CD4-positive, alpha-beta T cell treated with Interleukin-4 for 4 hours (primary cell): ENCODE measurements around the gene TMTC2.
"Not testable (repeated sequence)": the region's sequence is repeated elsewhere in the genome, so short reads cannot be mapped to it uniquely, and the experiment has no call there.

ENCODE experiments used
- DNase-seq: peaks from one replicate; pipeline ENCODE4 v3.0.0-alpha.2; 2020

The TMTC2 gene

DNA sequence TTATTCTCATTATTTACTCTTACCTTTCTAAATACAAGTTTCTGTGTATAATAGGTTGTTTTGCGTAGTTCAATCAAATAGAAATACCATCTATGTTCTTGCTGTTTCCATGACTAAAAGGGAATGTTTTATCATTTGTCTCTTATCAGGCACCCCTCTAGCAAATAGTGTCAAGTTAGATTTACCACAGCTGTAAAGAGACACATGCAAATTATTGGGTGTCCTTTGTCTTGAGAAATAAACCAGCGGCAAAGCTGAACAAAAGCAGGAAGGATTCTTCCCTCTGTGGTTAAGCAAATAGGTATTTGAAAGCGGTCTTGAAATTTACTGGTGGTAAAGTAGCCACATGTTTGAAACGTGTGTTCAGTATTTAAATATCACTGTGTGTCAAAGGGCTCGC, 405.9 kb downstream of the TMTC2 start:
- no peak for DNase-seq

DNA sequence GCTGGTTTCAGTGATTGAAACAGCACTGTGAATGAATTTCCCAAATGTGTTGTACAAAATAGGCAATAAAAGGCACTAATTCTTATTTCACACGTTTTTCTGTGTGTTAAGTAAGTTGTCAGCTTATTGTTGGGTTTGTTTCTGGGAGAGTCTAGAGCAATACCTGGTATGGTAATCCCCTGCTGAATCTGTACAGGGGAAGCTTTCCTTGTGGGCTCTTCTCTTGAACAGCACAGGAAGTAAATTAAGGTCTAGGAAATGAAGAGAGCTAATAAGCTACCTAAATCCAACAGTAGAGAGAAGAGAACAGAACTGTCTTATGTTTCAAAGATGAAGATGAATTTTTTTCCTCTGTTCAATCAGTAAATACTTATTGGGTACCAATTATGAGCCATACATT, 406.7 kb downstream of the TMTC2 start:
- DNase-seq = no peak

DNA sequence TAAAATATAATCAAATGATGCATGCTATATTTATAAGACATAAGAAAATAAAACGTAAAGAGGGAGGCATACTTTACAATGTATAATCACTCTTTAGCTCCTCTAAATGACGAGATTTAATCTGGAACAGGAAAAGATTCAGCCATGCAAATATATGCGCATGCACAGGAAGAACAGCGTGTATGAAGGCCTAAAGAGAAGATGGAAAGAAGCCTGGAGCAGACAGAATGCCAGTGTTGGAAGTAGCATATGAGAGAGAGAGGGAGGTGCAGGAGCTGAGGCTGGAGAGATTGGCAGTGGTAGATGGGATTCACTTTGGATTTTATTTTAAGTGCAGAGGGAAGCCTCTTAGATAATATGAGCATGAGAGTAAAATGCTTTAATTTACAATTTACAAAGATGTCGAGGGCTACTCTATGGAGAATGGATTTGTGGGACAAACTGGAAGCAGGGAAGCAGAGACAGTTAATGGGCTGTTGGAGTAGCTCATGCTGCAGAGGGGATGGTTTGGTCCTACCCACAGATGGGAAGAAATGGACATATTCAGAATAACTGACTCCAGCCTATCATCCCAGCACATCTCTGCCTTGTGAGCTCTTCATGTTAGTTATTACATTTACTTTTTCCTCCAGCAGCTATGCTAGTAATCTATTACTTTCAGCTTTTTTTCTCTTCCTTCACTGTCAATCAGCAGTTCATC, 411.1 kb downstream of the TMTC2 start:
- DNase-seq = no peak

DNA sequence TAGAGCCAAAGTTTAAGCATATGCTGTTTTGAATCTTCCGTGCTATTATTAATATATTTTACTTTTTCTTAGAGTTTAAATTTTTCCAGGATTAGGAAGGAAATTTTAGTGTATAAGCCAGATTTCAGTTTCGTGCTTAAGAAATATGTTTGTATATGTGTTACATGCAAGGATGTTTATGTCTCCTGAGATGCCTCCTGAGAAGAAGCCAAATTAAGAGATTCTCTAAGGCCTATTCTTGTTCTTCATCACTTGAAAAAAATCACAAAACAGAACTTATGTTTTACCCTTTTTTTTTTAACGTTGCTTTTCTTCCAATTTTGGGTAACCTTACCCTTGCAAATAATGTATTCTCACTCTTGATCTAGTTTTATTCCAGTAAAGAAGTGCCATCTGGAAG, 412.7 kb downstream of the TMTC2 start:
- no peak for DNase-seq

DNA sequence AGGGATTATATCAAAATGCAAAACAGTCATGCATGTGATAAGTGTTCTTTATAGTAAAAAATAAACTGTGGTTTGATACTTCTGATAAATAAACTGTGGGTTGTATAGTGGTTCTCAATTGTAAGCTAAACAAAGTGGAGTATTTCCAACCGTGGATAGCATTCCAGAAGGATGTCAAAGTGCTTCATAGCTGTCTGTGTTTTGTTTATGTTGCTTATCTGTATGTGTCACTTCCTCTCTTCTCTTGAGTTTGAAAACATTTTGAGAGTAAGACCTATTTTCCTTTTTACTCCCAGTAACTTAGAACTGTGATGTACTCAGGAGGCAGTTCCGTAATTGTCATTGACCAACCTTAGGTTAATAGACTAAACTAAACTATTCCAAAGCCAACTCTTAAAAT, 415.8 kb downstream of the TMTC2 start:
- DNase-seq = no peak

DNA sequence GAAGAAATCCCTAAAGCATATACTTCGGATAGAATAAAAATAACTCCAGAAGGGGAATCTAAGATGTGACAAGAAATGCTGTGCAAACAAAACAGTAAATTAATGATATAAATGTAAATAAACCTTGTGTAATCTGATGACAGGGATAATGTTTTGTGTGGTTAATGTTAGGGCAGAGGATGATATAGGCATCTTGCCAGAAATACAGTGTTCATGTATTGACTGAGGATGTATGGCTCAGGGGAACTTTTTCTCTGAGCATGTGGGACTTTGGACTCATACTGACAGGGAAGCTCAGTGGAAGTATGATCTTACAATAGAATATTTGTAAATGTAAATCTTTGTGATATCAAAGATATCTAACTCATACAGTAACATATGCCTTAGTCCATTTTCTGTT, 420.2 kb downstream of the TMTC2 start:
- no peak for DNase-seq

DNA sequence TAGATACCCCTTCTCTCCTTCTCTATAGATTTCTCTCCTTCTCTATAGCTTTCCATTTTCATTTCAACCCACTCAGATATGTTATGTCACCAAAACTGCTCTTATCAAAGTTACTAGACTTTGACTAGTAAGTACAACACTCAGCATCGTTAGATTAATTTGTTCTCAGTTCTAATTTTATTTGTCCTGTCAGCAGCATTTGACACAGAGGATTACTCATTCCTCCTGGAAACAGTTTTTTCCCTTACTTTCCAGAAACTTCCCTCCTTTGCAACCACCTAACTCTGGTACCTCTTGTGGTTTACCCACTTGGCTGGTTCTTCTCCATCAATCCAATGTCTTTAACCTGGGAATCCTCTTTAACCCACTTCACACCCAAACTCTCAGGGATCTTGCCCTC, 423.7 kb downstream of the TMTC2 start:
- DNase-seq = no peak

DNA sequence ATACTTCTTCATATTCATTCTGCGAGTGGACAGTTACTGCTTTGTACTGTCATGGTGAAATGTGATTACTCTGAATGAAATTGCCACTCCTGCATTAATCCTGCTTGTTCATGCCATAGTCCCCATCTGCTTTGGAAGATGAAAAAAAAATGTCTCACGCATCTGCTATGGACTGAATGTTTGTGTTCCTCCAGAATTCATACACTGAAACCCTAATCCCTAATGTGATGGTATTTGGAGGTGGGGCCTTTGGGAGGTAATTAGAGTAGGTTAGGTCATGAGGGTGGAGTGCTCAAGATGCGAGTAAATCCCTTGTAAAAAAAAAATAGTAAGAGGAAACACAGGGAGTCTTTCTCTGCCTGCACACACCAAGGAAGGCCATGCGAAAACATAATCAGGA, 427.2 kb downstream of the TMTC2 start:
- no peak for DNase-seq

DNA sequence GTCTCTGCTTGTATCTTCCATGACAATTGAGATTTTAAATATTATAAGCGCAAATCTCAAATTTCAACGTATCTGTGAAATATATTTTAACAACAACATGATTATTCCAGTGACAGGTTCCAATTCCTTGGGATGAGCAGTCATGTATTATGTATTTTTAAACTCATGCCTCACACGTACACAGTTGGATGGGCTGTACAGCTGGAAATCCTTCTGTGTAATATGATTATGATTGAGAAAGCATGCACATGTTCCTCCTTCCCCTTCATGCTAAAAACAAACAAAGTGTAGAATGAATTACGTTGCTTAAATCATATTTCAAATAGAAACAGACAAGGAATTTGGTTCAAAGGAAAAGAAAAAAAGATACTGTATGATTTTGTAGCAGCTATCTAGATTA, 428.3 kb downstream of the TMTC2 start:
- no peak for DNase-seq

DNA sequence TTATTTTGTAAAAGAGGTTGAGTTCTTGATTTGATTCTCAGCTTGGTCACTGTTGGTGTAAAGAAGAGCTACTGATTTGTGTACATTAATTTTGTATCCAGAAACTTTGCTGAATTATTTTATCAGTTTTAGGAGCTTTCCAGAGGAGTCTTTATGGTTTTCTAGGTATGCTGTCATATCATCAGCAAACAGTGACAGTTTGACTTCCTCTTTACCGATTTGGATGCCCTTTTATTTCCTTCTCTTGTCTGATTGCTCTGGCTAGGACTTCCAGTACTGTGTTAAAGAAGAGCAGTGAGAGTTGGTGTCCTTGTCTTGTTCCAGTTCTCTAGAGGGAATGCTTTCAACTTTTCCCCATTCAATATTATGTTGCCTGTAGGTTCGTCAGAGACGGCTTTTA, 431.2 kb downstream of the TMTC2 start:
- not testable (repeated sequence) for DNase-seq

DNA sequence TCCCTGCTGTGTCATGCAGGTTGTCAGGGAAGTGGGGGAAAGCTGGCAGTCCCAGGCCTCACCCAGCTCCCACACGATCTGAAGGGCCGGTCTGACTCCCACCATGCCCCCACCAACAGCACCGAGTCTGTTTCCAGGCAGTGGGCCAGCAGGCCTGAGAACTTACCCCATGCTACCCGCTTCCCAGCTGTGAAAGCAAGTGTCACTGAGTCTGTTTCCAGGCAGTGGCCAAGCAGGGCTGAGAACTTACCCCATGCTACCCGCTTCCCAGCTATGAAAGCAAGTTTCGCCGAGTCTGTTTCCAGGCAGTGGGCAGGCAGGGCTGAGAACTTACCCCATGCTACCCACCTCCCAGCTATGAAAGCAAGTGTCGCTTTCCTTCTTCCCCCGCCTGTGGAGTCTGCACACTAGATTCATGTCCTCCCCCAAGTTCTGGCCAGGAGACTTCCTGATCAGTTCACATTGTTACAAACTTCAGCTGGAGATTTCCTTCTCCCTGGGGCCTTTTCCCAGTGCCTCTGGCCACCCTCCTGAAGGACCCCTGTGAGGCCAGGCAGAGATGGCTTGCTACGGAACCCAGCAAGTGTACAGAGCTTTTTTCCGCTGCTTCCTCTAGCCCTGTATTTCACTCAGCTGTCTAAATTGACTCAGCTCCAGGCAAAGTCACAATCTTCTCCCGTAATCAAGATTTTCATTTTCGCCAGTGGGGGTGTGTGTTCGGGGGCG, 435.4 kb downstream of the TMTC2 start:
- DNase-seq = no peak

DNA sequence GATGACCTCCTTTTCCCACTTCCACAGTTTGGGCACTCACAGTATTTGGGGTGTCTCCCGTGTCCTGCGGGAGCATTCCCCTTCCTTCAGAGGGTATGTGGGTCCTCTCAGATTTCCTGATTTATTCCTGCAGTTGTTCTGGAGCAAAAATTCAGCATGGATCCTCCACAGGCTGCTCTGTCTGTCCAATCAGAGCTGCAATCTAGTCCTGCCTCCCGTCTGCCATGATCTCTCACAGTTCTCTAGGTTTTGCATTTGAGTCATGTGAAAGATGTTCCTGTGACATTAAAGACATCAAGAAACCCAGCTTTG, 435.9 kb downstream of the TMTC2 start:
- DNase-seq = no peak

DNA sequence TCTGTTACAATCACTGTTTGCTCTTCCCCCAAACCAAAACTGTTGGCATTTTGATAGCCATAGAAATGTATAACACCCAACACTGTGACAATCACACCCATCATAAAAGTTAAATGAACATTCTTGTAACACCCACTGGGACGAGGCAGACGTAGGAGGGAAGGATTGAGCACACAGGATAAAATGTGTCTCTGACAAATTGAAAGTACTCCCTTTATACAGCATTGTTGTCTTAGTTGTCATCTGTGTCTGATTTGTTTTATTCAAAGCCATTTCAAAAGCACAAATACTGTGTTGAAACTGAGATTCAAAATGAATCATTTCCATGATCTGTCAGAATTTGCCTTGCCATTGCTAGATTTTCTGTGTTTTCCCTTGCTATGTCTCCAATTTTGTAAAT, 436.3 kb downstream of the TMTC2 start:
- no peak for DNase-seq

DNA sequence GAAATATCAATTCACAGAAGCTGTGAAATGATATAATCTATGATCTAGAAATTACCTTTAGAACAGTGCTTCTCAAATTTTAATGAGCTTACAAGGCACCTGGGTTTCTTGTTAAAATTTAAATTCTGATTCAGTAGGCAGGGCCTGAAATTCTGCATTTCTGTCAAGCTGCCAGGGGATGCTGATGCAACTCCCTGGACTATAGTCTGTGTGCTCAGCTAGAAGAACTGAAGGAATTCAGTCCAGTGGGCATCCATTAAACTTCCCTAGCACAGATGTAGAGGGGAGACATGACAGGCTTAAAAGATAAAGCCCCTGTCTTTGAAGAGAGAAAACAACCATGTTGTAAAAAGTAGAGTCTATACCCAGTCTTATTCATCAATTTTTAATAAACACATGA, 441.8 kb downstream of the TMTC2 start:
- no peak for DNase-seq

DNA sequence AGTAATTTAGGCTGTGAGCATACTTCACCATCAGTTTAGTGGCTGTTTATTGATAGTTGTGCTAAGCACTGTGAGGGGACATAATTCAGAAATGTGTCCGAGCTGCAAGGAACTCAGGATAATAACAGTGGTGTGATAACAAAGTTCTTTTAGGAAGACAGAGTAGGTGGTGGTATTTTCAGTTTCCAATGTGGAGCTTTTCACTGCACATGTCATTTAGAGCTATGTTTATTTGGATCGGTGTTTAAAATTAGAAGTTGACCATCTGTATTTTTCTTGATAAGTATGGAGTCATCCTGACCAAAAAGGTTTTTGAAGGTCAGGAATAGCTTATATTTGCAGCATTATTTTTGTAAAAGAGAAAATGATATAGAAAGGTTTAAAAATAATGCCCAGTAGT, 443.5 kb downstream of the TMTC2 start:
- DNase-seq = no peak

DNA sequence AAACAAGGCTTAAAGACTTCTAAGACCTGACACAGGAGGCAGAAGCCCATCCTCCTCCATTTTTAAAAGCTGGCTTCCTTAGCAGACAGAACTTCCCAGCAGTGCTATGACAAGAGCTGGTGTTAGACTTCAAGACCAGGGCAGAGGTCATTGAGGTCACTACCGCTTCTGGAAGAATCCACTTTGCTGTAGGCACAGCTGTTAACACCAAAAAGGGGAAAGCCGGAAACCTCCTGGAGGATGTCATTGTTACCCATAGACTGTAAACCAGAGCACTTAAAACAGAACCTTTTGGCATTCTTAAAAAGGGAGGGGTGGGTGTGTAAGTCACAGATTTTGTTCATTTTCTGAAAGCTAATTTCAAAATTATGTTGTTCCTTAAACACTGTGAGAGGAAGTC, 445.7 kb downstream of the TMTC2 start:
- no peak for DNase-seq

DNA sequence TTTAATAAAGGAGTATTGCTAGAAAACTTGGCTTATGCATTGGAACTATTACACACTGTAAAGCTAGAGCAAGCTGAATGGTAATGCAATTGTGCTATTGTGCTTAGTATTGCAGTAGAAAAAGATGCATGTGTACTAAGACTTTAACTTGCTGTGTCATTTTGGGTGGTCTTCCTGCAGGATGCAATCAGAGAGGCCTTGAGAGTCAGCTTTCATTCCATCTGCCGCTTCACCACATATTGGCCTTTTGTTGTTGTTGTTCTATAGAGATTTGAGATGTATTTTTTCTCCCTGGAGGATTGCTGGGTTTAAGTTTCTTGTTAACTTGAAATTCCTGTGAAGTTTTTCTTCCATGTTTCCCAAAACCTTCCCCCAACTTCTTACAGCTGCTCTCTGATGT, 449.7 kb downstream of the TMTC2 start:
- DNase-seq = no peak

DNA sequence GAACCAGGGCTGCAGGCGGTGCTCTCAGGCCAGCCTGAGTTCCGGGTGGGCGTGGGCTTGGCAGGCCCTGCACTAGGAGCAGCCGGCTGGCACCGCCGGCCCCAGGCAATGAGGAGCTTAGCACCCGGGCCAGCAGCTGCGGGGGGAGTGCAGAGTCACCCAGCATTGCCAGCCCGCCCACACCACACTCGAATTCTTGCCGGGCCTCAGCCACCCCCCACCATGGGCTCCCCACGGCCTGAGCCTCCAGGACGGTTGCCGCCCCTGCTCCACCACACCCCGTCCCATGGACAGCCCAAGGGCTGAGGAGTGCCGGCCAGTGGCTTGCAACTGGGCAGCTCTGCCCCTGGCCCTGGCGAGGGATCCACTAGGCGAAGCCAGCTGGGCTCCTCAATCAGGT, 453.4 kb downstream of the TMTC2 start:
- DNase-seq = no peak

DNA sequence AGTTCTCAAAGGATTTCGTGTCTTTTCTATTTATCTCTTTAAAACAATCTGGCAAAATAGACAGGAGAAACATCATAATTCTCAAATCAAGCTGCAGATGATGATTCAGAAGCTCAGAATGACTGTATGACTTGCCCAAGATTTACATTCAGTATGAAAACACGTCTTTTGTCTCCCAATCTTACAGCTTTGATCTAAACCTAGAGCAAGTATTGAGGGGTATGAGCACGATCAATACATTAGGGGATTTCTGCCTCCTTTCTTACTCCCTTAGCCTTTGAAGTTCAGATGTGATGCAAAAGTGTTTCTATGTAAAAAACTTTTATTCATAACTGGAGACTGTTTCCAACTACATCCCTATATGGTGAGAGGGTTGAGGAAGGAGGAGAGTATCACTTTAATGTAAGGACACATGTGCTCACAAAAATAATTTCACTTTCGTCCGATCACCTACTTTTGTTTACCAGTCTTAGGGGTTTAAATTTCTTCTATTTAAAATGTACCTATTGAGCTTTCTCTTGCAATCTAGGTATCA, 454.8 kb downstream of the TMTC2 start:
- no peak for DNase-seq

DNA sequence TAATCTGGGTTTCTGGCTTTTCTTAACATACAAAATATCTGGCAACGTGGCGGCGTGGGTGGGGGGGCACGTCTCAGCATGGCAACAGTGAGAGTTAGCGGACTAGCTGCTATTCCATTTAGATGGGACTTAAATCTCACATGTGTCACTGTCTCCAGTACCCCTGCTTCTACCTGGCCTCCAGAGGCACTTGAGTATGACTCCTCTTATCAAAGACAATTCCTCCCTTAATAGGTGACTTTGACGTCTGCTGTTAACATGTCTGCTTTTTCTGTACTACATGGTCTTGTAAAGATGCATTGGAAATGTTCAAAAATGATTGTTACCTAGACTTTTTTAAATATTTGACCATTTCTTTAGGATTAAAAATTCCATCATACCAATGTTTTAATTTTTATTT, 456.2 kb downstream of the TMTC2 start:
- DNase-seq = no peak

DNA sequence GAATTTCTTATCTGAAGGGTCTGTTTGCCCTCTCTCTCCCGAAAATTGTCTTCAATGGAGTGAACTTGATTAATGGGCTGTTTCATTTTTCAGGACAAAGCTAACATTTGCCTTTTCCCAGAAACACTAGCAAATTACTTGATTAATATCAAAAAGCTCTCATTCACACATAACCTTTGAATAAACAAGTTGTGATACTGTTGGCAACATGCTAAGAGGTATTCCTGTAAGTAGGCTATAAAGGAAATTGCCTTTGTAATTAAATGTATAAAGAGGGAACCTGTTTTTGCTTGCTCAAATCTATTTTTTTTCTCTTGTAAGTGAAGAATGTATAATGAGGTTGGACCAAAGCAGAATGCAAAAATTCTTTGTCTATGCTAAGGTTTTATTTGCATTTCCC, 457.2 kb downstream of the TMTC2 start:
- DNase-seq = no peak

DNA sequence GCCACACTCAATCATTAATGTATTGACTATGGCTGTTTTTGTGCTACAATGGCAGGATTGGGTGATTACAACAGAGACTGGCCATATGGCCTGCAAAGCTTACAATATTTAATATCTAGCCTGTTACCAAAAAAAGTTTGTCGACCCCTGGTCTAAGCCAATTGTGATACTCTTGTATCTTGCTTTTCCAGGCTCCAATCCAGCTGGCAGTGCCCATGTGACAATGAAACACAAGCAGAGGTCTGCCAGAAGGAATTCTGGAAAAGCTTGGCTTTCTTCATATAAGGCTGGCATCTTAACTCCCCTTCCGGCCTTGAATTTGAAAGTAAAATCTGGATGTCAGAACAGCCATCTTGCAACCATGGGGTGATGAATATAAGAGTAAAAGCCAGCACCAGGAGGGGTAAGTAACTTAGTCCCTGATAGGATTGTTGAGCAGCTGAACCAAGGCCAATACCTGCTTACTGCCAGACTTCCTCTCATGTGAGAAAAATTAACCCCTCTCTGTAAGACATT, 458.7 kb downstream of the TMTC2 start:
- no peak for DNase-seq

DNA sequence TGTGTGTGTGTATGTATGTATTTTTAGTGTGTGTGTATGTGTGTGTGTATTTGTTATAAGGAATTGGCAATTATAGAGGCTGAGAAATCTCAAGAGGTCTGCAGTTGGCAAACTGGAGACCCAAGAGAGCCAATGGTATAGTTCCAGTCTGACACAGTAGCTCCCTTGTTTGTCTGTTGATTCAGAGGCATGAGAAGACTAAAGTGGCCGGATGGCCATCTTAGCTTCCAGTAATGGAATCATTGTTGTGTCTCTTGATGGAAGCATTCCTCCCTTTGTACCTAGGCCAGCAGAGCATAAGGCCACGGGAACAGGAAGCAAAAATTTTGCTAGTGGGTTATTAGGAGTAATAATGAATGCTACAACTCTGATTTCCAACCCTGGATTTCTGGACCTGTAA, 460.6 kb downstream of the TMTC2 start:
- DNase-seq = no peak

DNA sequence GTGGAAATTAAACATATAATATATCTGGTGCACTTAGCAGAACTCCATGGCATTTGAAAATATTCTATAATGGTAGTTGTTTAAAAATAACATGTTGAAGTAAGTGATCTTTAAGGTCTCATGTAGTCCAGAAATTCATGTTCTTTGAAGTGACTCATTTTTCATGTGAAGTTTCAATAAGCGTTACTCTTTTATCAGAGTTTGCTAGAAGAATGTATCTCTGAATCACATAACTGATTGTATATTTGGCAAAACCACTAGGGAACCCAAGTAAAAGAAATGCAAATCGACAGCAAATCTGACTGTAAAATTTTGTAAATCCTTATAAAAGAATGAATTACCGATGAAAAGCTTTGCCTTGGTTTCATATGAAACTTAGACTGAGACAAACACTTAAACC, 463.3 kb downstream of the TMTC2 start:
- DNase-seq = no peak
